Kidney (tissue), 11 donors: ENCODE results near the gene C1QTNF3. TPM values are rescaled to one million over a fixed set of nuclear protein-coding genes. Genes with fewer than 3 reads are reported as not detected.
"Not testable (repeated sequence)": the region's sequence is repeated elsewhere in the genome, so short reads cannot be mapped to it uniquely, and the experiment has no call there.

Source experiments
- DNase-seq, 5 donors: peaks; one replicate each; pipeline ENCODE4 v3.0.0-alpha.2; 2013 to 2020
- FAIRE-seq: peaks from 2 replicates; lab custom pipeline; 2012; peaks lifted over from hg19 to GRCh38; lab: Jason Lieb, UNC
- H3K27ac ChIP-seq, 2 donors: one replicate each; pipeline ENCODE4 v1.7.0; 2013; ENCODE audit warnings: low read depth in 2 of 2, low read length in 2 of 2, inconsistent platforms in 1 of 2
- H3K27me3 ChIP-seq: one replicate; pipeline ENCODE4 v1.7.1; 2013; ENCODE audit warnings: low read length, inconsistent platforms; ENCODE audit not compliant: control insufficient read depth, insufficient read depth
- H3K36me3 ChIP-seq, 3 donors: one replicate each; pipeline versions ENCODE4 v1.7.0 to v1.7.1; 2013; ENCODE audit warnings: low read length in 3 of 3, control low read depth in 1 of 3, inconsistent platforms in 1 of 3; ENCODE audit not compliant: insufficient read depth in 3 of 3, control insufficient read depth in 2 of 3
- H3K4me1 ChIP-seq, 3 donors: one replicate each; pipeline versions ENCODE4 v1.7.0 to v1.7.1; 2013; ENCODE audit warnings: low read length in 3 of 3, inconsistent platforms in 1 of 3, low read depth in 1 of 3; ENCODE audit not compliant: control insufficient read depth in 2 of 3, insufficient read depth in 2 of 3
- H3K4me3 ChIP-seq, 3 donors: one replicate each; pipeline versions ENCODE4 v1.7.0 to v1.8.1; 2013; ENCODE audit warnings: low read length in 3 of 3, control low read depth in 1 of 3, inconsistent platforms in 1 of 3
- H3K9ac ChIP-seq, 3 donors: one replicate each; pipeline versions ENCODE4 v1.7.0 to v1.7.1; 2013; ENCODE audit warnings: low read length in 3 of 3, control low read depth in 1 of 3, inconsistent platforms in 1 of 3
- H3K9me3 ChIP-seq, 3 donors: one replicate each; pipeline versions ENCODE4 v1.7.0 to v1.7.1; 2013; ENCODE audit warnings: low read length in 3 of 3, control low read depth in 1 of 3, inconsistent platforms in 1 of 3; ENCODE audit not compliant: control insufficient read depth in 2 of 3, insufficient read depth in 1 of 3
- intact Hi-C: fragments of 100-400 bp; cut with DNase I; formaldehyde crosslinking; loops from one replicate; pipeline ENCODE4 v1.11.1; 2022
- polyA plus RNA-seq: library from polyadenylated mRNA; stranded (reverse); fragments of 350-450 nt; fragmentation: Illumina TruSeq; extraction: RNeasy Lipid Tissue Mini Kit (QIAGEN cat#74804); gene quantifications from one replicate; pipeline ENCODE4 v1.2.3, GENCODE V29; 2014; ENCODE audit warnings: low read depth, low replicate concordance; ENCODE audit not compliant: insufficient read depth
- total RNA-seq: library from RNA; stranded (reverse); fragmentation: NEBNext Ultra II Directional; extraction: Animal tissue kit (Norgen Biotek cat#: 25700); gene quantifications from one replicate; pipeline ENCODE4 v1.2.1, GENCODE V29; 2021
- donor health status: control.
- donor health status: control.
- donor health status: DM: yes; HTN: yes; CAD: no.
- donor health status: Normal renal cell carcinoma (clear cell type).

C1QTNF3 gene
- total and polyA plus RNA-seq, 2 donors from 2014 or later, result 6.3 to 38.4 TPM

DNA sequence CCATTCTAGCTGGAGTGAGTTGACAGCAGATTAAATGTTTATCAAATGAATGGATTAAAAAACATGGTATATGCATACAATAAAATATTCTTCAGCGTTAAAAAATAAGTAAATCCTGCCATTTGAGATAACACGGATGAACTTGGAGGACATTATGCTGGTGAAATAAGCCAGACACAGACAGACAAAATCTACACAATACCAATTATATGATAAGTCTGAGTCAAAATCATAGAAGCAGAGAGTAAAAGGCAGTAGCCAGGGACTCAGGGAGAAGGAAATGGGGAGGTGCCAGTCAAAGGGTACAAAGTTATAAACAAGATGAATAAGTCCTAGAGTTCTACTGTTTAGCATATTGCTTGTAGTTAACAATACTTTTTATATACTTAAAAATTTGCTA, 36.5 kb upstream of the C1QTNF3 start:
- H3K36me3 ChIP-seq, FAIRE-seq, H3K27me3 ChIP-seq, DNase-seq, H3K9ac ChIP-seq, H3K4me1 ChIP-seq, intact Hi-C loops, H3K9me3 ChIP-seq, H3K27ac ChIP-seq, H3K4me3 ChIP-seq: not testable (repeated sequence)

DNA sequence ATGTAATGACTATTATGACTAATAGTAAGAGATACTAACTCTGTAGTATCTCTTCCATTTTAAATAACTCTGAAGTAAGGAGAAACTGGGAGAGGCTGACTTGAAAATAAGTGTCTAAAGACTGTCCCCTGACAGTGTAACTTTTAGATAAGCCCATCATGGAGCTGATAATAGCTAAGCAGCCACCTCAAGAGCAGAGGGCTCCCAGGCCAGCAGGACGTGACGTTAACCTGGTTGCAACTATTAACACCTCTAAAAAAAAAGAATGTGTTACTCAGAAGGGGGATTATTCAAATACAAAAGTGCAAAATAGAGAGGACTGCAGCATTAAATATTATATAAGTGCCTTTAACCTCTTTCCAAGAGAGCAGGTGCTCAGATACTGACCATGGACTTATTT, 34.6 kb upstream of the C1QTNF3 start:
- intact Hi-C loops, H3K4me3 ChIP-seq, H3K27me3 ChIP-seq, H3K36me3 ChIP-seq, H3K27ac ChIP-seq, FAIRE-seq, H3K9me3 ChIP-seq, DNase-seq, H3K9ac ChIP-seq, H3K4me1 ChIP-seq: not testable (repeated sequence)

DNA sequence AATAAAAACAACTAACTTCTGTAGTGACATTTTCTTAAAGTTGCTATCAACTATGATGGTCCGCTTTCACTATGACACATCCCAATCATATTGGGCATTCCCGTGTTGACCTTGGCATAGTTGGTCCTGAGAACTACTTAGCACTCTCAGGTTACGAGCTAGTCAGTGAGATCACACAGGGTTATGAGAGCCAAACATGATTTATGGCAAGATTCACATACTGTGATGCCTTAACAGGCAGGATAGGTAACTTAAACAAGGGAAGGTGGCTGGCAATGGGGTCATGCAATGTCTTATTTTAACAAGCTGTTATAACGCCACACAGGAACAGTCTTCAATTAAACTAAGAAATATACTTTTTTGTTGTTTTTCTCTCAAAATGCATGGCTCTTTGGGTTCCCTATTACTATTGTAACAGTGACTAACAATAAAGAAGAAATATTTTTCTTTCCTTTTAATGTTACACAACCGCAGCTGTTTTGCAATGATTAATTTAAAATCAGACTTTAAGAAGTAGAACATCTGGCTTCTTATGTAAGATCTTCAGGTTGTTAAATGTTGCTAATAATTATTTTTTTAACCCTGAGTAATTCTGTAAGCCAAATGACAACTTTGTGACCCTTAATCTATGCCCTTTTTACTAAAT, 33.8 kb upstream of the C1QTNF3 start:
- FAIRE-seq, H3K4me3 ChIP-seq, intact Hi-C loops: not testable (repeated sequence)

DNA sequence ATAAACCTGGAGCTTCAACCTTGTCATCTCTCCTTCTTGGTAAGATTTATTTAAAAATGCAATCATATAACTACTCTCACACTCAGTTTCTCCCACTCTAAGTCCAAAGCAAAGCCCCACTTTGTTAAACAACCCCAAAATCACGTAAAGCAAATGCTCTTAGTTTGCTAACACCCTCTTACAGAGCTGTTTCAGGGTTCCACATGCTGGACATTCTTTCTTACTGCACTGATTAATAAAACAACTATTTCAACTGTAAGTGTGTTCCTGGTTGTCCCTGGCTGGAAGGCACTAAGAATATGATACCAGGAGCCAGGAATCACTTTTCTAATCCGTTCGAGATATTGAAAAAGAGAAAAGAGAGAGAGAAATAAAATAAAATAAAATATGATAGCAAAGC, 31.5 kb upstream of the C1QTNF3 start:
- H3K9ac ChIP-seq, DNase-seq, FAIRE-seq, H3K4me3 ChIP-seq, H3K4me1 ChIP-seq, H3K27ac ChIP-seq, H3K36me3 ChIP-seq, H3K9me3 ChIP-seq, intact Hi-C loops, H3K27me3 ChIP-seq: not testable (repeated sequence)

More for the DNA sequence above, 33.8 kb upstream of the C1QTNF3 start:
- H3K27ac ChIP-seq, H3K27me3 ChIP-seq, H3K4me1 ChIP-seq, H3K36me3 ChIP-seq, H3K9me3 ChIP-seq, H3K9ac ChIP-seq, DNase-seq: not testable (repeated sequence)

DNA sequence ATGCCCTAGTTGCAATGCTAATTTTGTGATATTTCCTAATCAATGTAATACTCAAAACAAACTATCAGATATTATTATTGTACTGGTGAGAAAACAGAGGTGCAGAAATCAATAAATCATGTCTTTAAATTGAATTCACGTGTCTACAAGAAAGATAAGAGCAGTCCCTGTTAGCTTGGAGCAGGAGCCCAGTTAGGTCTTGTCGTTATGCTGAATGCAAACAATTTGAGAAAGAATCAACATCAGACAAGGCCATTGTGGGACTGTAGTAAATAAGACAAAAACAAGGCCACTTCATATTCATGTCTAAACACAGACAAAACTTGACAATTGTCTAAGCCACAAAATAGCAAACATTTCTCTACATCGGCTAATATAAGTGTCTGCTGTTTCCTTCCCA, 31.1 kb upstream of the C1QTNF3 start:
- H3K27me3 ChIP-seq, H3K9ac ChIP-seq, H3K36me3 ChIP-seq, FAIRE-seq, H3K27ac ChIP-seq, H3K4me3 ChIP-seq, H3K9me3 ChIP-seq, DNase-seq, intact Hi-C loops, H3K4me1 ChIP-seq: not testable (repeated sequence)

DNA sequence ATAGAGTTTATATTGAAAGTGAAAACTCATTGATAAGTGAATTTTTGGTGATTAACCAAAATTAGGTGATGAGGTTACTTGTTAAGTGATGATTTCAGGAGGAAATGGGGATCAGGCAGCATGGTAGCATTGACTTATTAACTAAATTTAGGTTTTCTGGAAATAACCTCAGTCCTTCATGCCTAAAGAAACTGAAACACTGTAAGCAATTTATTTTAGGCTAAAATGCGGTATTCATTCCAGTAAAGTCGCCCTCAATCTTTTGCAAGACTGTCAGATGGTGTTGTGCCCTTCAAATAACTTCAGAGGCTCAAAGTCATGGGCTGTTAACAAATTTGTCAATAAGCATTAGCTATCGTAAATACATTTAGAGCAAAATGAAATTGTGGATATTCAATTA, 27.6 kb upstream of the C1QTNF3 start:
- intact Hi-C loops, H3K27me3 ChIP-seq, H3K27ac ChIP-seq, H3K9me3 ChIP-seq, DNase-seq, H3K36me3 ChIP-seq, H3K4me3 ChIP-seq, FAIRE-seq, H3K4me1 ChIP-seq, H3K9ac ChIP-seq: not testable (repeated sequence)
